Tibial nerve (tissue), 4 donors: ENCODE data around the gene MTA3. TPM values are rescaled to one million over a fixed set of nuclear protein-coding genes. Genes with fewer than 3 reads are reported as not detected.
A peak's percentile ranks its signal among the peaks of the same experiment; 100 is the strongest.

ENCODE experiments used
- DNase-seq, 2 donors: peaks; one replicate each; pipeline ENCODE4 v3.0.0-alpha.2; 2019; ENCODE audit warnings: low spot score in 2 of 2
- H3K27ac ChIP-seq, 4 donors: fragments of 200-600 bp; sonication (generic) in 3 of 4; one replicate each; pipeline ENCODE4 v1.5.1; 2017 to 2019; ENCODE audit warnings: mild to moderate bottlenecking in 1 of 4
- H3K27me3 ChIP-seq, 2 donors: fragments of 200-600 bp; sonication (generic) in 1 of 2; one replicate each; pipeline versions ENCODE4 v1.5.1 to v1.6.0; 2017 to 2019
- H3K36me3 ChIP-seq, 3 donors: fragments of 200-600 bp; sonication (generic); one replicate each; pipeline ENCODE4 v1.5.1; 2018 to 2019
- H3K4me1 ChIP-seq, 4 donors: fragments of 200-600 bp; sonication (generic) in 3 of 4; one replicate each; pipeline ENCODE4 v1.5.1; 2017 to 2019
- H3K4me3 ChIP-seq, 4 donors: fragments of 200-600 bp; sonication (generic) in 3 of 4; one replicate each; pipeline ENCODE4 v1.5.1; 2017 to 2019; ENCODE audit warnings: mild to moderate bottlenecking in 1 of 4, moderate library complexity in 1 of 4
- H3K9me3 ChIP-seq, 4 donors: fragments of 200-600 bp; sonication (generic) in 3 of 4; one replicate each; pipeline ENCODE4 v1.5.1; 2017 to 2019
- CTCF ChIP-seq, 5 experiments: fragments of 200-600 bp in 3 of 5; fragments of 450-650 bp in 2 of 5; sonication (generic) in 3 of 5; IDR thresholded peaks; one replicate each; pipeline ENCODE4 v1.5.1; 2016 to 2019; ENCODE audit warnings: antibody characterized with exemption in 5 of 5, mild to moderate bottlenecking in 3 of 5, moderate library complexity in 2 of 5
- EP300 ChIP-seq, 2 donors: sonication (generic); formaldehyde crosslinking; IDR thresholded peaks; one replicate each; pipeline ENCODE4 v1.6.1; 2017; ENCODE audit warnings: antibody characterized with exemption in 2 of 2, mild to moderate bottlenecking in 1 of 2
- POLR2A ChIP-seq, 2 donors: fragments of 450-650 bp; IDR thresholded peaks; one replicate each; pipeline ENCODE4 v1.6.1; 2017; ENCODE audit warnings: antibody characterized with exemption in 2 of 2, mild to moderate bottlenecking in 2 of 2, moderate library complexity in 2 of 2
- WGBS, 2 donors: methylation state at CpG; one replicate each; pipeline ENCODE4 v1.1.5; 2018; 5-methylcytosine and 5-hydroxymethylcytosine counted together
- total RNA-seq, 4 donors: library from RNA; depleted of rRNA; stranded (reverse); fragments of >200 nt; gene quantifications; one replicate each; pipeline ENCODE4 v1.1.0, GENCODE V29; 2016

The MTA3 gene
- total RNA-seq, 4 donors from 2014 or later = 33.1 to 47.0 (median 42.5) TPM

GRCh38 chr2:42748840-42749239, 180.4 kb downstream of the MTA3 start:
- peaks cover 0 to 50% (median 0%) of the 10 kb centered on the region in 3 donors for H3K36me3 ChIP-seq
- 89 to 93% methylated on average over 4 of the region's 4 CpGs for WGBS, 2 donors
- H3K4me1 ChIP-seq = peaks cover 0 to 22% (median 5%) of the 10 kb centered on the region in 4 donors
- H3K27ac ChIP-seq = no peak overlapping the region
- H3K9me3 ChIP-seq = no peaks in the 10 kb centered on the region
- TF ChIP-seq EP300 (IDR thresholded peaks at IDR 0.05) (no peak), POLR2A (IDR thresholded peaks at IDR 0.05) (no peak), CTCF (IDR thresholded peaks at IDR 0.05) (no peak)
- no peak overlapping the region for H3K4me3 ChIP-seq
- DNase-seq = no peak
- H3K27me3 ChIP-seq = no peaks in the 10 kb centered on the region

- H3K4me1 ChIP-seq = peaks cover 0 to 39% (median 5%) of the 10 kb centered on the region in 4 donors
Observed at GRCh38 chr2:42752314-42752713, 183.9 kb downstream of the MTA3 start.

GRCh38 chr2:42752816-42753813, 184.7 kb downstream of the MTA3 start:
- no peaks in the 10 kb centered on the region for H3K27me3 ChIP-seq
- no peak overlapping the region for H3K4me3 ChIP-seq
- peaks cover 0 to 39% (median 5%) of the 10 kb centered on the region in 4 donors for H3K4me1 ChIP-seq
- H3K36me3 ChIP-seq = peaks cover 0 to 43% (median 0%) of the 10 kb centered on the region in 3 donors
- TF ChIP-seq POLR2A (IDR thresholded peaks at IDR 0.05) (no peak), EP300 (IDR thresholded peaks at IDR 0.05) (peak in 1 of 2 donors; percentile 10)
- H3K27ac ChIP-seq = no peak overlapping the region
- no peak for DNase-seq
- no peaks in the 10 kb centered on the region for H3K9me3 ChIP-seq
- 84 to 86% methylated on average over 24 of the region's 24 CpGs for WGBS, 2 donors

More at GRCh38 chr2:42752314-42752713, 183.9 kb downstream of the MTA3 start:
- no peaks in the 10 kb centered on the region for H3K9me3 ChIP-seq
- TF ChIP-seq EP300 (IDR thresholded peaks at IDR 0.05) (peak in 1 of 2 donors; percentile 37), POLR2A (IDR thresholded peaks at IDR 0.05) (no peak)
- 57 to 63% methylated on average over 2 of the region's 2 CpGs for WGBS, 2 donors
- no peak overlapping the region for H3K27ac ChIP-seq
- H3K4me3 ChIP-seq = no peak overlapping the region
- peaks cover 0 to 50% (median 0%) of the 10 kb centered on the region in 3 donors for H3K36me3 ChIP-seq
- no peaks in the 10 kb centered on the region for H3K27me3 ChIP-seq
- DNase-seq = peak in 1 of 2 donors; percentile 27

- TF ChIP-seq POLR2A (IDR thresholded peaks at IDR 0.05) = no peak
- no peak for TF ChIP-seq CTCF (IDR thresholded peaks at IDR 0.05)
- TF ChIP-seq EP300 (IDR thresholded peaks at IDR 0.05) = no peak
- no peak for DNase-seq
- no peak overlapping the region for H3K27ac ChIP-seq
- H3K9me3 ChIP-seq = no peaks in the 10 kb centered on the region
- WGBS, 2 donors = 58 to 66% methylated on average over 10 to 11 of the region's 11 CpGs
- peaks cover 0 to 36% (median 0%) of the 10 kb centered on the region in 3 donors for H3K36me3 ChIP-seq
- no peak overlapping the region for H3K4me3 ChIP-seq
- H3K27me3 ChIP-seq = no peaks in the 10 kb centered on the region
- peaks cover 0 to 39% (median 5%) of the 10 kb centered on the region in 4 donors for H3K4me1 ChIP-seq
Observed at GRCh38 chr2:42754021-42754775, 185.8 kb downstream of the MTA3 start.

GRCh38 chr2:42754776-42755140, 186.3 kb downstream of the MTA3 start:
- H3K4me1 ChIP-seq = peaks cover 0 to 39% (median 5%) of the 10 kb centered on the region in 4 donors
- H3K27me3 ChIP-seq = no peaks in the 10 kb centered on the region
- H3K27ac ChIP-seq = no peak overlapping the region
- no peaks in the 10 kb centered on the region for H3K9me3 ChIP-seq
- 73 to 82% methylated on average over 8 of the region's 8 CpGs for WGBS, 2 donors
- peaks cover 0 to 32% (median 0%) of the 10 kb centered on the region in 3 donors for H3K36me3 ChIP-seq
- no peak overlapping the region for H3K4me3 ChIP-seq
- no peak for DNase-seq
- no peak for TF ChIP-seq CTCF (IDR thresholded peaks at IDR 0.05)
- TF ChIP-seq POLR2A (IDR thresholded peaks at IDR 0.05) = no peak
- TF ChIP-seq EP300 (IDR thresholded peaks at IDR 0.05) = no peak
